Astrocyte (in vitro differentiated cells and primary cell): ENCODE results near the gene NGFR.

ENCODE experiments used
- EZH2 ChIP-seq: IDR thresholded peaks from 2 replicates; pipeline ENCODE4 v1.6.1; 2012; ENCODE audit warnings: mild to moderate bottlenecking, low read length, inconsistent platforms; ENCODE audit not compliant: insufficient read depth
- TF ChIP-seq, protein P1 (sequence below): IDR thresholded peaks from 2 replicates; pipeline ENCODE4 v1.5.1; 2011; ENCODE audit warnings: low read depth, mild to moderate bottlenecking, inconsistent platforms, low read length, moderate library complexity; ENCODE audit not compliant: insufficient read depth

DNA sequence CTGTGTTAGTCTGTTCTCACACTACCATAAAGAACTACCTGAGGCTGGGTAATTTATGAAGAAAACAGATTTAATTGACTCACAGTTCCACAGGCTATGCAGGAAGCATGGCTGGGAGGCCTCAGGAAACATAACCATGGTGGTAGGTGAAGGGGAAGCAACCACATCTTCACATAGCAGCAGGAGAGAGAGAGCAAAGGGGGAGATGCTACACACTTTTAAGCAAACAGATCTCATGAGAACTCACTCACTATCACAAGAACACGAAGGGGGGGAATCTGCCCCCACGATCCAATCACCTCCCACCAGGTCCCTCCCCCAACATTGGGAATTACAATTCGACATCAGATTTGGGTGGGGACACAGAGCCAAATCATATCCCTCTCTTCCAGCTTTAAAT, 48.8 kb downstream of the NGFR start:
- TF ChIP-seq, protein P1, sequence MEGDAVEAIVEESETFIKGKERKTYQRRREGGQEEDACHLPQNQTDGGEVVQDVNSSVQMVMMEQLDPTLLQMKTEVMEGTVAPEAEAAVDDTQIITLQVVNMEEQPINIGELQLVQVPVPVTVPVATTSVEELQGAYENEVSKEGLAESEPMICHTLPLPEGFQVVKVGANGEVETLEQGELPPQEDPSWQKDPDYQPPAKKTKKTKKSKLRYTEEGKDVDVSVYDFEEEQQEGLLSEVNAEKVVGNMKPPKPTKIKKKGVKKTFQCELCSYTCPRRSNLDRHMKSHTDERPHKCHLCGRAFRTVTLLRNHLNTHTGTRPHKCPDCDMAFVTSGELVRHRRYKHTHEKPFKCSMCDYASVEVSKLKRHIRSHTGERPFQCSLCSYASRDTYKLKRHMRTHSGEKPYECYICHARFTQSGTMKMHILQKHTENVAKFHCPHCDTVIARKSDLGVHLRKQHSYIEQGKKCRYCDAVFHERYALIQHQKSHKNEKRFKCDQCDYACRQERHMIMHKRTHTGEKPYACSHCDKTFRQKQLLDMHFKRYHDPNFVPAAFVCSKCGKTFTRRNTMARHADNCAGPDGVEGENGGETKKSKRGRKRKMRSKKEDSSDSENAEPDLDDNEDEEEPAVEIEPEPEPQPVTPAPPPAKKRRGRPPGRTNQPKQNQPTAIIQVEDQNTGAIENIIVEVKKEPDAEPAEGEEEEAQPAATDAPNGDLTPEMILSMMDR, result no peak
- TF ChIP-seq EZH2, result no peak
